Activated CD4-positive, CD25-positive, alpha-beta regulatory T cell treated with anti-CD3 and anti-CD28 coated beads, Interleukin-2, amount 50 U/mL, for 72 hours (primary cell): ENCODE measurements around the gene BCAS1.

Experiments used
- DNase-seq: peaks from one replicate; pipeline ENCODE4 v3.0.0; 2021

The BCAS1 gene

DNA sequence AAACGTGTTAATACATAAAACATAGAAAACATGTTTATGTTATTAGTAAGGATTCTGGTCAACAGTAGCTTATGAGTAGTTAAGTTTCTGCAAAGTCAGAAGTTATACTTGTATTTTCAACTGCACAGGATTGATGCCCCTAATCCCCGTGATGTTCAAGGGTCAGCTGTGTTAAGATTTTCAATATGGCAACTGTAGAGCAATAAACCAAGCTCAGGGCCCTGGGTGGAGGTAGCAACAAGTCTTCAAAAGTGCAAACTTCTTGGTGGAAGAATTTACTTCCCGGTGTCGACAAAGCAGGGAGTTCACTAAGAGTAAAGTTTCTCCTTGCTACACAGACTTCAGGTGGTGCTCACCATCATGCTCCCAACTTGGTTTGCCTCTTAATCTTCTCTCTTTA is 4.1 kb upstream of the BCAS1 start:
- no peak for DNase-seq

DNA sequence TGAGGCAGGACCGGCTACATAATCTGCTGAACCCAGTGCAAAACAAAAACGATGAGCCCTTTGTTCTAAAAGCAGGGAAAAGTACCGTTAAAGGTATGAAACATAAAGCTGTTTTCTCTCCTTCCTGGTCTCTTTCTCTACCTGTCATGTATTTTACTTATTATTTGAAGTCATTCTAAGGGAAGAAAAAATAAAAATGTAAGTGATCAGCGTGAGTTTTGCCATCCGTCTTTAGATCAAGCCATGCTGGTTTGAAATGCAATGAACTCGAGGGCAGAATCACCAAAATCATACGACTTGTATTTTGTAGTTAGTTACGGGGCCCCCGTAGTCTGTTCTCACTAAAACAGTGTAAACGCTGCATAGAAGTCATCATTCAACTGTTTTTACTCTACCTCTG is 2.9 kb upstream of the BCAS1 start:
- DNase-seq, result no peak

DNA sequence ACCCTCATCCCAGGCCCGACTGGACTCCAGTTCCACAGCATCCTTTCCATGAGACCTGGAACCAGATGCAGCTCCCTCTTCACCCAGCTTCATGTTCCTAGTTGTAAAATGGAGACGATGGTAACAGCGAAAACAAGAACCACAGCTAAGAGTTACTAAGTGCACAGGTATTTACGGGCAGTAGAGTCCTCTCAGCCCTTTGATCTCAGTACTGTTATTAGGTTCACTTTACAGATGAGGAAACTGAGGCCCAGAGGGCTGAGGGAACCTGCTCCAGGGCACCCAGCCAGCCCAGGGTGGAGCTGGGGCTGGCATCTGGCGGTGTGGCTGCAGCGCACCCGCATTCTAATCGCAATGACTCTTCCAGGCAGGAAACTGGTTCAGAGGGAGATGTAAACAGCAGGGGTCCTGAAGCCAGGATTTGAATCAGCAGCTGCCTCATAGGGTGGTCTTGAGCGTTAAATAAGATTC is 858 bp downstream of the BCAS1 start:
- DNase-seq, result no peak

DNA sequence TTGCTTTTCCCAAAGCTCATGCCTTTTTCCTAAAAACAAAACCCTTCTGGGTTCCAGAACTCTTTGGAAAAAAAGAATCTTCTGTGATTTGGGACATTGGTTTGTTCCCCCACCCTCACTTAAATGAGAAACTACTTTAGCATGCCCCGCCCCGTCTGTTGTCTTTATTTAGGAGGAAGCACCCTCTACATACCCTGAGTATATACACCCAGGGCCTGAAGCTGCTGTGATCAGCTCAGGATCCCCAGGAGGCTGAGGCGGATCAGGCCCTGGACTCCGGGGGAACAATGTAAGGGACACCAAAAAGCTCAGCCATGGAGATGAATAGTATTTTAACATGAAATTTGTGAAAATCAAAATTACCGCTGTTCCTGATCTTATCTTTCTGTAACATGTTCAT is 1.4 kb downstream of the BCAS1 start:
- no peak for DNase-seq

- no peak for DNase-seq
Measured at GRCh38 chr20:54068495-54068894, 1.9 kb downstream of the BCAS1 start.

GRCh38 chr20:54067606-54068174 is 2.7 kb downstream of the BCAS1 start:
- no peak for DNase-seq

GRCh38 chr20:54065601-54066038 is 4.8 kb downstream of the BCAS1 start:
- DNase-seq, result no peak

DNA sequence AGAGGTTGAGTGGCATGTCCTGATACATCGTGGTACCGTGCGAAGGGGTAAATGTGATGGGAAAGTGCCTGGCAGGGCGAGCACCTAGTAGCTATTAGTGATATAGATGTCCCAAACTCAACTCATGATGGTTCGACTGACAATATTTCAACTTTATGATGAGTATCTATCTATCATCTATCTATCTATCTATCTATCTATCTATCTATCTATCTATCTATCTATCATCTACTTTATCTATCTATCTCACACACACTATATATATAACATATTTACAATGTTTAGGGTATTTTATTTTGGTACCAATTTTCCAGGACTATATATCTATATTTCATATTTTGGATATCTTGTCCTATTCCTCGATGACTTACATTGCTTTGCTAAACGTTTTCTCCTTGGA is 5.5 kb downstream of the BCAS1 start:
- DNase-seq, result no peak

DNA sequence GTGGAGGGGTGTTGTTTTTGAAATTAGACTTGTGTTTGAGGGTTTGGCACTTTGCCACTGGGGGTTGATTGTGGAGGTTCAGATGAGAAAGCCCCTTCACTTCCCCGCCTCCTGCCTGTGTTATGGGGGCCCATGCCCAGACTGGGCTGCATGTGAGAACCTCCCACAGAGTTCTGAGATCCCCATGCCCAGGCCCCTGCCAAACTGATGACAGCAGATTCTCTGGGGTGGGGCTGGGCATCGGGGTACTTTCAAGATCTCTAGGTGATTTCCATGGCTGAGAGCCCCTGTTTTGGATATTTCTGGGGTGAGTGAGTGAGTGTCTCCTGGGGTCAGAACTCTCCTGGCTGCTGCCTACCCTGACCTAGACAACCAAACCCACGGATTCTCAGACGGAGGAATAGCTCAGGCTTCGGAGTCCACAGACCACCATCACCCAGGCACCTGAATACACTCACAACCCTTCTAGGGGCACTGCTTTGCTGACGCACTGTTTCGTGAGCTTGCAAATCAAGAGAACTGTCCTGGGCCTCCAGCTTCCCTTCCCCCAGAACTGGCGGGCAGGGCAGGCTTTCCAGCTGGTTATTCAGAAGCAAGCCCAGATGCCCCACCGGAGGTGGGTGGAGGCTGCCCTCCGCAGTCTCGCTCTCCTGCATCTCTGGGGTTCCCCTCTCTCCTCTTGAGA is 6.3 kb downstream of the BCAS1 start:
- no peak for DNase-seq

DNA sequence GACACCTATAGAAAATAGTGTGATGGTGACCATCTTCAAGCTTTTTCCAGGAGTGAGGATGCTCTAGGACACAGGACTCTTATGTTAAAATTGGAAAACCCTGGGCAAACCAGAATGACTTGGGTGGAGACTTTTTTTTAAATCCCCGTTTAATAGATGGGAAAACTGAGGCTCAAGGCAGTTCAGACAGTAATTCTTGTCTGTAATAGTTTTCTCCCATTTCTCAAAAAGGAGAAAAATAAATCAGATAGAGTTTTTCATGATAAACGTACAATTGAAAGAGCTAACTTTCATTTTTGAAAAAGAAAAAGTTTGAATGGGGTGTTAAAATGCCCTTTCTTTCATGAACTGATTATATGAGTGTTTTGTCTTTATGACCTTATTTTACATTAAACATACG is 6.8 kb downstream of the BCAS1 start:
- DNase-seq, result no peak

DNA sequence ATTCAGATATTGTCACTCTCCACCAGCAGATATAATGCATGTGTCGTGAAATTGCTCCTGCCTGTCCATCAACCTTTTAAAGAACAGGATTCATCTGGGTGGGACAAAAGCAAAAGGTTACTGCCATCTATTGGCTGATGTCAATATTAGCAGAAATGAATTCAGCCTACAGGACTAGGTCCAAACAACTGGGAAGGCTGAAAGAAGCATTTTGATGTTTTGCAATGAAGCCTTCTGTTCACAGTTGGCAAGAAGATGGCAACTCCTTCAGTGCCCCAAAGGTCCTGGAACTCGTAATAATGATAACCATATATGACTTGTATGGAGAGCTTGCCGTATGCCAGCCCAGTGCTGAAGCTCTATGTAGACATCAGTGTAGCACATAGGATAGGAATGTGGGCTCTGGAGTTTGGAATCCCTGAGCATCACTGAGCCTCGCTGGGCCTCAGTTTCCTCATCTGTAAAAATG is 7.5 kb downstream of the BCAS1 start:
- DNase-seq, result no peak

DNA sequence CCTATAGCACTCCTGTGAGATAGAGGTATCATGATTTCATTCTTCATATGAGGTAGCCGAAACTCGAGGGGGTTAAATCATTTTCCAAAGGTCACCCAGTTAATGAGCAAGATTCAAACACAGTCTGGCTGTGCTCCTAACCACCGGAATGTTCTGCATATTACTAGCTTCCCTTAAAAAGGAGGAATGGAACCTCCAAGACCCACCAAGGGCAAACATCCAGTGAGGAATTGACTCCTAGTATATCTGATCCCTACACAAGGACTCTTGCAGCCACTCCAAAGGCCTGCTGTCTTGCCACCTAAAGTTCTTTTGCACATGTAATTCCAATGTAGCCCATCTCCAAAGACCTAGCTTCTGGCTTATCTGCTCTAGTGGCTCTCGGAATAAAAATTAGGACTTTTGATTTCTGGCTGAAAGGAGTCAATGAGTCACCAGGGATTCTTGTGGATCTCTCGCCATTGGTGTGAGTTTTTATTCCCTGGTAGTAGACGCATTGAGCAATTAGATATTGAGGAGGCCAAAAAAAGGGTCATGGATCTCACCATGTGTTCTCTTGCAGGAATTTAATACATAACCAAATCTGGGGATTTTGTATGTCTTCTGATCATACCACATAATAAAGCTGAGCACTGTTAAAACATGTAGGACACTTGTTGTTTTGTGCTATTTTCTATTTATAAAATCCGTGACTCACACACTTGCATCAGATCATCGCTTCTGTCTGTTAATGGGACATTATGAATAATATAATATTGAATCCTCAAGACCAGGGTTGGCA is 9.1 kb downstream of the BCAS1 start:
- no peak for DNase-seq

DNA sequence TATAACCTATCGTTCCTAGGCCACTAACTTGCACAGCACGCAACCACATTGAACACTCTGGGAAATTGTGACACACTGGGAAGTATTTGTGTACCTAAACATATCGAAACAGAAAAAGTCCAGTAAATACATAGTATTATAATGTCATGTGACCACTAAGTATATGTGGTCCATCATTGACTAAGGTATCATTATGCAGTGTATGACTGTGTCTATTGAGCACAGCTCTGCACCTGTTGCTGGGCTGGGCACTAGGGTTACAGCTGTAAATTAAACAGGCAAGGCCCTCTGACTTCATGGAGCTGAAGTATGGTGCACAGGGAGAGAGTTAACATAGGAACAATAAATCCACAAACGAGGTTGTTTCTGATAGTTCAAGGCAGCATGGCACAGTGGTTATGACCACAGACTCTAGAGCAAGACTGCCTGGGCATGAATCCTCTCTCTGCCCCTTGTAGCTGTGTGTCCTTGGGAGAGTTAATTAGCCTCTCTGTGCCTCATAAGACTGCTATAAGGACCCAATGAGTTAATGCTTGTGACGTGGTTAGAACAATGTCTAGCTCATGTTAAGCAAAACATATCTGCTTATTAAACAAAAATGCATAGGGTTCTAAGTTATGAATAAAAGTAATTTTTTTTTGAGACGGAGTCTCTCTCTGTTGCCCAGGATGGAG is 10.6 kb downstream of the BCAS1 start:
- DNase-seq, result no peak

GRCh38 chr20:54058420-54059139 is 11.8 kb downstream of the BCAS1 start:
- no peak for DNase-seq

- no peak for DNase-seq
Measured at GRCh38 chr20:54056762-54057639, 13.4 kb downstream of the BCAS1 start.

GRCh38 chr20:54054516-54054915 is 15.9 kb downstream of the BCAS1 start:
- DNase-seq, result no peak

- no peak for DNase-seq
Measured at GRCh38 chr20:54051068-54051467, 19.3 kb downstream of the BCAS1 start.

DNA sequence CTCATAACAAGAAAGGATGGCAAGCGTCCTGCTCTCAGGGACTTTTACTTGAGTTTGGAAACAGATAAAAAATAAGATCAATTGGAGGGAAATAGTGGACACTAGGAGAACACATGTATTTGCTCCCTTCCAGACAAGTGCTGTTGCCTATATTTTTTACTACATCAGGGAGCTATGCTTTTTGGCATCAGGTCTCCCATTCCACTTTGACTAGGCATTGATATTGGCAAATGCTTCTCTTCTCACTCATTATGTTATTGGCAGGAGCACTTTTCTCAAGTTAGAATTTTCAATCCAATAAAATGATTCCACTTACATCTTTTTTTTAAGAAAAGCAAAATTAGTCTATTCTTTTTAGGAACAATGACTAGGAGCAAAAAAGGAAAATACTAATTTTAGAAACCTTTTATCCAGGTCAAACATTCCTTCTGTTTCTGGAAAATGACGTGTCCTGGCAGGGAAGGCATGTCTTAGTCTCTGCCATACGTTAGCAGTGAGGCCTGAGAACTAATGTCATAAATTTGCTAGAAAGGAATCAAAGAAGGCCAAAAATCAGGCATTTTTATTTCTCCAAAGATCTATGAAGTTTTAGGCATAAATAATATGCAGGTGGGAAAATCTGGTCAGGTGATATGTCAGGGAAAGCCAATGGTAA is 21.4 kb downstream of the BCAS1 start:
- no peak for DNase-seq

- DNase-seq, result no peak
Measured at GRCh38 chr20:54048481-54048880, 21.9 kb downstream of the BCAS1 start.

DNA sequence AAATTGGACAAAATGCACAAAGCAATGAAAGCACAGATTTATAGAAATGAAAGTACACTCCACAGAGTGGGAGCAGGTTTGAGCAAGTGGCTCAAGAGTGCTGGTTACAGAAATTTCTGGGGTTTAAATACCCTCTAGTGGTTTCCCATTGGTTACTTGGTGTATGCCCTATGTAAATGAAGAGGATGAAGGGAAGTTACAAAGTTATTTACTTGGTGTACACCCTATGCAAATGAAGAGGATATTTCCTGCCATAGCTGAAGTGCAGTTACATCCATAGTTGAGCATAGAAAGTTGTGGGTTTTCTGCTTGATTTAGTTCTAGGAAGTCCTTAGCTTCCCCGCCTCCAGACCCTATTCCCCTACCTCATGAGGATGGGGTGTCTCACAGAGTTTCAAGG is 22.7 kb downstream of the BCAS1 start:
- DNase-seq, result no peak

DNA sequence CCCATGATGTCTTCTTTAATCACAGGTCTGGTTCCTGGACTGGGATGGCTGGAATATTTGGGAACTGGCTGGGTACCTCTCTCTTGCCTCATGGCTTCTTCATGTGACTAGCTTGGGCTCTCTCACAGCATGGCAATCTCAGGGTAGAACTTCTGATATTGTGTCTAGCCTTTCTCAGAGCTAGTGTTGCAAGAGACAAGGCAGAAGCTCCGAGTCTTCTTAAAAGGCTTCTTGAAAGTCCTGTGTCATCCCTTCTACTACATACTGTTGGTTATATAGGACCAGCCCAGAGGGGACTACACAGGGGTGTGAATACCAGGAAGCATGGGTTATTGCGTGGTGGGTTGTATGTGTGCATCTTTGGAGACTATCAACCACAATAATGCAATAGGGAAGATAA is 23.3 kb downstream of the BCAS1 start:
- no peak for DNase-seq
